K562 (cell line): ENCODE data around the gene AIFM3. TPM values are rescaled to one million over a fixed set of nuclear protein-coding genes. Genes with fewer than 3 reads are reported as not detected.

ENCODE experiments used
- ATAC-seq: fragments of 200-7000 bp; cut with Tn5 transposase; 3 replicates; pipeline ENCODE4 v1.9.1; 2020; ENCODE audit warnings: moderate library complexity
- BruUV-seq: library from RNA; stranded (reverse); fragments of 400-500 nt; replicated peaks from 2 replicates; lab custom pipeline; 2021; lab: Mats Ljungman, UMichigan
- CTCF ChIA-PET: fragments of 300-600 bp; formaldehyde crosslinking; extraction: SDS; loops from one replicate; lab custom pipeline; 2021; ENCODE audit warnings: low intra/inter-chr PET ratio; lab: Yijun Ruan, JAX
- POLR2A ChIA-PET: fragments of 300-600, 350-650 bp; sonication (Branson Sonifier 250); formaldehyde crosslinking; extraction: SDS; loops from one replicate; lab custom pipeline; 2021; ENCODE audit warnings: antibody characterized with exemption, inconsistent platforms; lab: Yijun Ruan, JAX
- DNase-seq, 4 experiments: peaks; one replicate each; pipeline versions ENCODE4 v3.0.0 to v3.0.0-alpha.2; 2011 to 2018; ENCODE audit warnings: low spot score in 3 of 4, mixed read lengths in 3 of 4; ENCODE audit errors: extremely low read depth in 1 of 4
- FAIRE-seq: peaks from 2 replicates; lab custom pipeline; 2011; peaks lifted over from hg19 to GRCh38; lab: Jason Lieb, UNC
- H2AFZ ChIP-seq: 2 replicates; pipeline ENCODE4 v1.6.0; 2011; ENCODE audit warnings: low read depth, low read length, control low read depth, inconsistent platforms
- H3K27ac ChIP-seq: fragments of 200-600 bp; 3 replicates; pipeline ENCODE4 v1.8.0; 2011; ENCODE audit warnings: low read depth, mild to moderate bottlenecking, control low read depth, inconsistent platforms, low read length, moderate library complexity, mixed read lengths; ENCODE audit errors: extremely low read depth
- H3K27me3 ChIP-seq, 2 experiments: fragments of 300-600 bp in 1 of 2; 2 replicates in 1 of 2; 3 replicates in 1 of 2; pipeline versions ENCODE4 v1.6.0 to v1.8.0; 2011; ENCODE audit warnings: inconsistent platforms in 2 of 2, low read length in 2 of 2, mild to moderate bottlenecking in 1 of 2, mixed read lengths in 1 of 2, moderate library complexity in 1 of 2; ENCODE audit not compliant: control insufficient read depth in 2 of 2, insufficient read depth in 2 of 2
- H3K36me3 ChIP-seq: fragments of 300-600 bp; 3 replicates; pipeline ENCODE4 v1.8.0; 2011; ENCODE audit warnings: mild to moderate bottlenecking, low read length, inconsistent platforms; ENCODE audit not compliant: control insufficient read depth, insufficient read depth
- H3K4me1 ChIP-seq, 2 experiments: fragments of 200-600 bp in 1 of 2; replicated peaks in 1 of 2; 2 replicates in 1 of 2; 3 replicates in 1 of 2; pipeline versions ENCODE4 v1.5.1 to v1.8.0; 2011; ENCODE audit warnings: inconsistent platforms in 2 of 2, low read length in 2 of 2, mild to moderate bottlenecking in 1 of 2, mixed read lengths in 1 of 2, moderate library complexity in 1 of 2; ENCODE audit not compliant: control insufficient read depth in 2 of 2, insufficient read depth in 2 of 2
- H3K4me2 ChIP-seq: 2 replicates; pipeline ENCODE4 v1.6.1; 2011; ENCODE audit warnings: low read length, control low read depth, inconsistent platforms, mixed read lengths; ENCODE audit not compliant: insufficient read depth
- H3K4me3 ChIP-seq: fragments of 200-600 bp; sonication (generic), shearing (Covaris generic); 2 replicates; pipeline ENCODE4 v1.5.1; 2016; ENCODE audit warnings: control low read depth, inconsistent platforms
- H3K79me2 ChIP-seq: fragments of 200-600 bp; 3 replicates; pipeline ENCODE4 v1.8.0; 2011; ENCODE audit warnings: low read length, inconsistent platforms; ENCODE audit not compliant: control insufficient read depth, insufficient read depth
- H3K9ac ChIP-seq, 2 experiments: 2 replicates each; pipeline versions ENCODE4 v1.6.0 to v1.6.1; 2011; ENCODE audit warnings: low read depth in 2 of 2, low read length in 2 of 2, control low read depth in 1 of 2, inconsistent platforms in 1 of 2, mild to moderate bottlenecking in 1 of 2, mixed read lengths in 1 of 2; ENCODE audit not compliant: insufficient read depth in 1 of 2
- H3K9me1 ChIP-seq: one replicate; pipeline ENCODE4 v1.6.0; 2011; ENCODE audit warnings: inconsistent platforms, mild to moderate bottlenecking, low read length, moderate library complexity; ENCODE audit not compliant: control insufficient read depth, insufficient read depth
- H3K9me3 ChIP-seq: replicated peaks from 2 replicates; pipeline ENCODE4 v1.5.1; 2011; ENCODE audit warnings: low read depth, low read length, inconsistent platforms; ENCODE audit not compliant: control insufficient read depth, insufficient read depth
- H4K20me1 ChIP-seq: replicated peaks from 2 replicates; pipeline ENCODE4 v1.6.1; 2011; ENCODE audit warnings: low read length, inconsistent platforms, mixed read lengths; ENCODE audit not compliant: control insufficient read depth, insufficient read depth
- BACH1 ChIP-seq: fragments of 200-800 bp; sonication (Bioruptor generic); IDR thresholded peaks from 2 replicates; pipeline ENCODE4 v1.6.1; 2016; ENCODE audit warnings: missing genetic modification characterization, missing compliant biosample characterization
- HDAC6 ChIP-seq: IDR thresholded peaks from 2 replicates; pipeline ENCODE4 v1.6.1; 2012; ENCODE audit warnings: low read depth, mild to moderate bottlenecking, control low read depth, inconsistent platforms, low read length, moderate library complexity
- HMG20A ChIP-seq: fragments of 450-650 bp; formaldehyde crosslinking; conservative IDR thresholded peaks from 2 replicates; pipeline ENCODE4 v1.4.0; 2020; ENCODE audit warnings: mild to moderate bottlenecking, mixed read lengths
- KAT8 ChIP-seq: fragments of 450-650 bp; IDR thresholded peaks from 2 replicates; pipeline ENCODE4 v1.6.1; 2016; ENCODE audit warnings: low read depth, mild to moderate bottlenecking
- NCOR1 ChIP-seq: fragments of 450-650 bp; IDR thresholded peaks from 2 replicates; pipeline ENCODE4 v1.6.1; 2016; ENCODE audit warnings: mild to moderate bottlenecking, moderate library complexity
- NFXL1 ChIP-seq: fragments of 450-650 bp; formaldehyde crosslinking; IDR thresholded peaks from 2 replicates; pipeline ENCODE4 v1.4.0; 2021; ENCODE audit warnings: mild to moderate bottlenecking
- PML ChIP-seq: IDR thresholded peaks from 2 replicates; pipeline ENCODE4 v1.6.1; 2012; ENCODE audit warnings: low read length, inconsistent platforms
- PYGO2 ChIP-seq: fragments of 450-650 bp; IDR thresholded peaks from 2 replicates; pipeline ENCODE4 v1.6.1; 2016; ENCODE audit warnings: mild to moderate bottlenecking, missing genetic modification characterization, moderate library complexity, missing compliant biosample characterization
- RFX5 ChIP-seq: IDR thresholded peaks from 2 replicates; pipeline ENCODE4 v1.6.1; 2011; ENCODE audit warnings: low read depth, mild to moderate bottlenecking, improper control_type of control experiment, low read length
- SIN3B ChIP-seq: fragments of 450-650 bp; IDR thresholded peaks from 2 replicates; pipeline ENCODE4 v1.6.1; 2017; ENCODE audit warnings: low read depth, mild to moderate bottlenecking, moderate library complexity
- SMAD3 ChIP-seq: fragments of 450-650 bp; formaldehyde crosslinking; conservative IDR thresholded peaks from 2 replicates; pipeline ENCODE4 v1.4.0; 2020; ENCODE audit warnings: mild to moderate bottlenecking
- SMC3 ChIP-seq: conservative IDR thresholded peaks from 2 replicates; pipeline ENCODE4 v1.6.1; 2011; ENCODE audit warnings: low read depth, low read length, improper control_type of control experiment; ENCODE audit not compliant: insufficient read depth
- ZBTB17 ChIP-seq: fragments of 450-650 bp; formaldehyde crosslinking; IDR thresholded peaks from 2 replicates; pipeline ENCODE4 v1.4.0; 2020; ENCODE audit warnings: mild to moderate bottlenecking
- ZNF282 ChIP-seq: sonication (generic); formaldehyde crosslinking; IDR thresholded peaks from 2 replicates; pipeline ENCODE4 v1.8.1; 2023; ENCODE audit warnings: missing genetic modification reagents
- ZNF507 ChIP-seq: conservative IDR thresholded peaks from 2 replicates; pipeline ENCODE4 v1.6.1; 2017; ENCODE audit warnings: missing genetic modification characterization, missing compliant biosample characterization
- ZNF707 ChIP-seq: fragments of 250-450 bp; sonication (Bioruptor Pico); conservative IDR thresholded peaks from 2 replicates; pipeline ENCODE4 v1.8.0; 2022; ENCODE audit warnings: inconsistent platforms, mild to moderate bottlenecking, moderate library complexity
- ZNF830 ChIP-seq: fragments of 250-450 bp; sonication (Bioruptor Pico); IDR thresholded peaks from 2 replicates; pipeline ENCODE4 v1.5.0; 2021; ENCODE audit warnings: mild to moderate bottlenecking
- WGBS: fragments of 100-300 bp; shearing (Covaris generic); methylation state at CpG from one replicate; pipeline ENCODE4 v1.1.6; 2016; ENCODE audit warnings: low coverage, mixed read lengths; ENCODE audit not compliant: insufficient coverage; ENCODE audit errors: missing lambda C conversion rate; 5-methylcytosine and 5-hydroxymethylcytosine counted together
- in situ Hi-C: fragments of 300-500 bp; cut with MboI; formaldehyde crosslinking; loops from 4 replicates; pipeline ENCODE4 v1.15.0; 2018; ENCODE audit warnings: inconsistent platforms, mixed read lengths
- intact Hi-C: fragments of 100-400 bp; cut with micrococcal nuclease; formaldehyde crosslinking; loops from 2 replicates; pipeline ENCODE4 v1.14.2; 2022
- polyA plus RNA-seq, 8 experiments: library from polyadenylated mRNA; depleted of rRNA in 4 of 8; stranded (reverse) in 5 of 8; unstranded in 3 of 8; fragments of >200 nt; fragmentation: Nextera tagmentation in 2 of 8; fragmentation: Illumina TruSeq in 1 of 8; extraction: Ambion mirVana in 2 of 8; extraction: Trizol in 1 of 8; gene quantifications; 2 replicates each; pipeline versions ENCODE4 v1.2.1 to v1.2.3, GENCODE V29; 2011 to 2014; ENCODE audit warnings: inconsistent platforms in 1 of 8, missing spikeins in 1 of 8
- total RNA-seq, 7 experiments: library from RNA; depleted of rRNA in 6 of 7; stranded (reverse); fragments of >200 nt in 6 of 7; fragmentation: Illumina TruSeq in 2 of 7; extraction: Trizol in 2 of 7; gene quantifications; 2 replicates each; pipeline versions ENCODE4 v1.2.1 to v1.2.3, GENCODE V29; 2011 to 2021; ENCODE audit warnings: low replicate concordance in 1 of 7
- TF ChIP-seq, protein P1 (sequence below): sonication (generic); formaldehyde crosslinking; IDR thresholded peaks from 2 replicates; pipeline ENCODE4 v1.8.1; 2023; ENCODE audit warnings: mild to moderate bottlenecking, missing genetic modification reagents
- TF ChIP-seq, protein P2 (sequence below): sonication (generic); formaldehyde crosslinking; IDR thresholded peaks from 2 replicates; pipeline ENCODE4 v1.8.1; 2022; ENCODE audit warnings: missing genetic modification reagents
- TF ChIP-seq, protein P3 (sequence below): fragments of 450-650 bp; formaldehyde crosslinking; IDR thresholded peaks from 2 replicates; pipeline ENCODE4 v1.4.0; 2022; ENCODE audit warnings: mild to moderate bottlenecking, moderate library complexity

AIFM3 gene
- total and polyA plus RNA-seq, 9 of the 15 experiments (the other 6 are each of a cell fraction or from before 2014, with no cell fraction given) = 0.03 to 0.20 (median 0.07) TPM; not detected in 1

DNA sequence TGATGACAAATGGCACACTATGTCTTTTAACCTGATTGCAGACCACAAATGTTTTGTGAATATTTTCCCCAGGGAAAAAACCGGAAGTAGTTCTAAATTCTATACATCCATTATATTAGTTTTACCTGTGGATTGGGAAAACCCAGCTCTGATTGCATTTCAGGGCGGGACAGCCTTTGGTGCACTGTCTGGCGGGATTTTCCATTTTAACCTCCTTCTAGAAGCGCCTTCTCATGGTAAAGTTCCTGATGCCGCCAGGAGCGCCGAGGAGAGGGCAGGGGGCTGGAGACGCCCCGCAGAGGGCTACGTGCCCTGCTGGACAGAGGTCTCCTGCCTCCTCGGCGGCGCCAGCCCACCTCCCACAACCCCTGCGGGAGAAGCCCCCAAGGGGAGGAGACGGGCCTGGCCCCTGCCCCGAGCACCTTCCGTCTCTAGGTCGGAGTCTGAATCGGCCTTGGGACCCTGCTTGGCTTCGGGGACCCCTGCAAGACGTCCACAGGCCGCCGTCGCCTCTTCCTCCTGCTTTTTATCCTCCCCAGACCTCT is 46.7 kb downstream of the AIFM3 start:
- Histone ChIP-seq H4K20me1 (peaks cover 12% of the 10 kb centered on the region), H3K4me2 (peak overlapping the region; percentile 87), H3K4me1 (peaks cover 26 to 46% of the 10 kb centered on the region in 2 experiments), H3K27ac (peak overlapping the region; percentile 33), H3K9ac (peak overlapping the region; percentile 48 to 89), H3K27me3 (no peaks in the 10 kb centered on the region), H3K36me3 (peaks cover 3% of the 10 kb centered on the region; the same call in 1 of the 3 replicates), H2AFZ (peak overlapping the region; percentile 91), H3K9me1 (peaks cover 7% of the 10 kb centered on the region), H3K79me2 (peaks cover 16% of the 10 kb centered on the region; the same call in 2 of the 3 replicates), H3K9me3 (no peaks in the 10 kb centered on the region), H3K4me3 (peak overlapping the region; percentile 44)
- intact Hi-C loops (loop anchor here (1.0 to 5.0 kb wide), 2 partner anchors 11 to 34 kb away; partner anchors contain the start of genes LRRC74B and THAP7), in situ Hi-C loops (no loop called here)
- FAIRE-seq (no peak), ATAC-seq (no peak), DNase-seq (no peak)
- POLR2A ChIA-PET = interaction anchor here (0.5 to 13.9 kb wide), 9 partner anchors 13 to 1538 kb away, joined by 3 to 333 read pairs (median 4); partner anchors contain the start of genes SLC7A4 and THAP7
- TSS peak; percentile 86 for BruUV-seq
- CTCF ChIA-PET = interaction anchor here (1.2 kb wide), 1 partner anchor 12 kb away, joined by 3 read pairs; the partner anchor contains the start of gene THAP7
- WGBS = 8% methylated on average over 24 of the region's 24 CpGs
- TF ChIP-seq HMG20A (CRISPR knock-in tag) (0 out of 2 replicates have a peak, but pooled peaks have one; percentile 64), ZNF507 (tag) (no peak), SIN3B (no peak), SMC3 (0 out of 2 replicates have a peak, but pooled peaks have one; percentile 9), NFXL1 (no peak), HDAC6 (peak; percentile 90; the same call in 1 of the 2 replicates), ZNF707 (CRISPR knock-in tag) (peak; percentile 49; the same call in 1 of the 2 replicates), ZBTB17 (peak; percentile 77), NCOR1 (no peak), PML (peak; percentile 37), ZNF282 (CRISPR knock-in tag) (no peak), RFX5 (no peak), SMAD3 (CRISPR knock-in tag) (0 out of 2 replicates have a peak, but pooled peaks have one; percentile 11), PYGO2 (no peak), BACH1 (tag) (no peak), KAT8 (no peak), ZNF830 (peak; percentile 45; the same call in 1 of the 2 replicates)
- TF ChIP-seq, protein P1, sequence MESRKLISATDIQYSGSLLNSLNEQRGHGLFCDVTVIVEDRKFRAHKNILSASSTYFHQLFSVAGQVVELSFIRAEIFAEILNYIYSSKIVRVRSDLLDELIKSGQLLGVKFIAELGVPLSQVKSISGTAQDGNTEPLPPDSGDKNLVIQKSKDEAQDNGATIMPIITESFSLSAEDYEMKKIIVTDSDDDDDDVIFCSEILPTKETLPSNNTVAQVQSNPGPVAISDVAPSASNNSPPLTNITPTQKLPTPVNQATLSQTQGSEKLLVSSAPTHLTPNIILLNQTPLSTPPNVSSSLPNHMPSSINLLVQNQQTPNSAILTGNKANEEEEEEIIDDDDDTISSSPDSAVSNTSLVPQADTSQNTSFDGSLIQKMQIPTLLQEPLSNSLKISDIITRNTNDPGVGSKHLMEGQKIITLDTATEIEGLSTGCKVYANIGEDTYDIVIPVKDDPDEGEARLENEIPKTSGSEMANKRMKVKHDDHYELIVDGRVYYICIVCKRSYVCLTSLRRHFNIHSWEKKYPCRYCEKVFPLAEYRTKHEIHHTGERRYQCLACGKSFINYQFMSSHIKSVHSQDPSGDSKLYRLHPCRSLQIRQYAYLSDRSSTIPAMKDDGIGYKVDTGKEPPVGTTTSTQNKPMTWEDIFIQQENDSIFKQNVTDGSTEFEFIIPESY = no peak
- TF ChIP-seq, protein P2, sequence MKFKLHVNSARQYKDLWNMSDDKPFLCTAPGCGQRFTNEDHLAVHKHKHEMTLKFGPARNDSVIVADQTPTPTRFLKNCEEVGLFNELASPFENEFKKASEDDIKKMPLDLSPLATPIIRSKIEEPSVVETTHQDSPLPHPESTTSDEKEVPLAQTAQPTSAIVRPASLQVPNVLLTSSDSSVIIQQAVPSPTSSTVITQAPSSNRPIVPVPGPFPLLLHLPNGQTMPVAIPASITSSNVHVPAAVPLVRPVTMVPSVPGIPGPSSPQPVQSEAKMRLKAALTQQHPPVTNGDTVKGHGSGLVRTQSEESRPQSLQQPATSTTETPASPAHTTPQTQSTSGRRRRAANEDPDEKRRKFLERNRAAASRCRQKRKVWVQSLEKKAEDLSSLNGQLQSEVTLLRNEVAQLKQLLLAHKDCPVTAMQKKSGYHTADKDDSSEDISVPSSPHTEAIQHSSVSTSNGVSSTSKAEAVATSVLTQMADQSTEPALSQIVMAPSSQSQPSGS (CRISPR knock-in tag) = no peak
- TF ChIP-seq, protein P3, sequence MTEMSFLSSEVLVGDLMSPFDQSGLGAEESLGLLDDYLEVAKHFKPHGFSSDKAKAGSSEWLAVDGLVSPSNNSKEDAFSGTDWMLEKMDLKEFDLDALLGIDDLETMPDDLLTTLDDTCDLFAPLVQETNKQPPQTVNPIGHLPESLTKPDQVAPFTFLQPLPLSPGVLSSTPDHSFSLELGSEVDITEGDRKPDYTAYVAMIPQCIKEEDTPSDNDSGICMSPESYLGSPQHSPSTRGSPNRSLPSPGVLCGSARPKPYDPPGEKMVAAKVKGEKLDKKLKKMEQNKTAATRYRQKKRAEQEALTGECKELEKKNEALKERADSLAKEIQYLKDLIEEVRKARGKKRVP (CRISPR knock-in tag) = peak; percentile 70; the same call in 1 of the 2 replicates
